Lower leg skin (tissue), 3 donors: ENCODE measurements around the gene RAB11FIP3.

ENCODE experiments used
- CTCF ChIP-seq, 3 donors: fragments of 450-650 bp; IDR thresholded peaks; one replicate each; pipeline ENCODE4 v1.5.1; 2016; ENCODE audit warnings: antibody characterized with exemption in 3 of 3, mild to moderate bottlenecking in 3 of 3, moderate library complexity in 2 of 3
- POLR2A ChIP-seq, 2 donors: fragments of 450-650 bp; IDR thresholded peaks; one replicate each; pipeline ENCODE4 v1.6.1; 2016 to 2017; ENCODE audit warnings: antibody characterized with exemption in 2 of 2, mild to moderate bottlenecking in 1 of 2, moderate library complexity in 1 of 2

DNA sequence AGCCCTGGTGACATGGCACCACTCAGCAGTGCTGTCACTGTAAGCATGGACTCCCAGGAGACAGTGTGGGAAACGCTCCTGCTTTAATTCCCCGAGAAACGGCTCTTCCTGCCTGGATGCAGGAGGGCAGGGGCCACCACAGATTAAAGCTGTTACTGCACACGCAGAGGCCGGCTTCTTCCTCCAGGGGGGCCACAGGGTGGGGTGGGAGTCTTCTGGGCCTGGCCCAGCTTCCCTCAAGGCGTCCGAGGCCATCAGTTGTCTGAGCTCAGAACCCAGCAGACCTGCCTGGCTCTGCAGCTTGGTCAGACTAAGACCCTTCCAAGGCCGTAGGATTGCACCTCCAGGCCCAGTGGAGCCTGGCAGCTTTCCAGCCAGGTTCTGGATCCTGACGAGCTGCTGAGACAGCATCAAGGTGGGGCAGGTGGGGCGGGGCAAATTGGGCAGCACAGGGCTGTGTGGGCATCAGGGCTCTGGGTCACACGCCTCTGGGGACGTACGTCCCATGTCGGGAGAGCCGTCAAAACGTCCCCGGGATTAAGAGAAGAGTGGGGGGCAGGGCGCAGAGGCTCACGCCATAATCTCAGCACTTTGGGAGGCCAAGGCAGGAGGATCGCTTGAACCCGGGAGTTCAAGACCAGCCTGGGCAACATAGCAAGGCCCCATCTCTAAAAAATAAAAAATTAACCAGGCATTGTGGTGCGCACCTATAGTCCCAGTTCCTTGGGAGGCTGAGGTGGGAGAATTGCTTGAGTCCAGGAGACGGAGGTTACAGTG is 97.1 kb downstream of the RAB11FIP3 start:
- no peak for TF ChIP-seq POLR2A (IDR thresholded peaks at IDR 0.05)
- TF ChIP-seq CTCF (IDR thresholded peaks at IDR 0.05): no peak
